Endothelial cell of umbilical vein (primary cell): ENCODE measurements around the gene BUB3.

Experiments used
- CTCF ChIP-seq, 2 donors: IDR thresholded peaks; 1 replicate in 1 of 2; 2 replicates in 1 of 2; pipeline ENCODE4 v1.5.1; 2011; ENCODE audit warnings: low read length in 2 of 2, mild to moderate bottlenecking in 2 of 2, moderate library complexity in 2 of 2, control low read depth in 1 of 2, inconsistent platforms in 1 of 2, low read depth in 1 of 2; ENCODE audit not compliant: insufficient read depth in 1 of 2; ENCODE audit errors: extremely low read depth in 1 of 2
- EZH2 ChIP-seq: IDR thresholded peaks from 2 replicates; pipeline ENCODE4 v1.6.1; 2012; ENCODE audit warnings: borderline replicate concordance, low read depth, mild to moderate bottlenecking, moderate library complexity, low read length, inconsistent platforms; ENCODE audit not compliant: severe bottlenecking
- FOS ChIP-seq: IDR thresholded peaks from 2 replicates; pipeline ENCODE4 v1.6.1; 2011; ENCODE audit warnings: mild to moderate bottlenecking, low read length, moderate library complexity, borderline replicate concordance; ENCODE audit not compliant: insufficient read depth
- GATA2 ChIP-seq: IDR thresholded peaks from 2 replicates; pipeline ENCODE4 v1.7.0; 2011; ENCODE audit warnings: low read depth, mild to moderate bottlenecking, moderate library complexity, mixed read lengths, low read length; ENCODE audit not compliant: insufficient read length, insufficient read depth
- JUN ChIP-seq: IDR thresholded peaks from 2 replicates; pipeline ENCODE4 v1.6.1; 2011; ENCODE audit warnings: borderline replicate concordance, low read depth; ENCODE audit not compliant: insufficient read length, insufficient read depth
- MAX ChIP-seq: IDR thresholded peaks from 2 replicates; pipeline ENCODE4 v1.6.1; 2011; ENCODE audit not compliant: insufficient read depth, insufficient read length
- MYC ChIP-seq: IDR thresholded peaks from one replicate; pipeline ENCODE4 v1.6.1; 2011; ENCODE audit warnings: mild to moderate bottlenecking, low read depth, low read length
- POLR2A ChIP-seq: IDR thresholded peaks from 2 replicates; pipeline ENCODE4 v1.6.1; 2012; ENCODE audit warnings: low read depth, mild to moderate bottlenecking, control low read depth, low read length
- POLR2AphosphoS5 ChIP-seq: IDR thresholded peaks from 2 replicates; pipeline ENCODE4 v1.6.1; 2012; ENCODE audit warnings: low read depth, mild to moderate bottlenecking, control low read depth, low read length, moderate library complexity; ENCODE audit not compliant: insufficient read depth

- TF ChIP-seq POLR2AphosphoS5 (no peak), POLR2A (no peak), MAX (no peak), CTCF (IDR thresholded peaks at IDR 0.05; ENCODE audit: extremely low read depth in 1 of 2, insufficient read depth in 1 of 2, low read depth in 1 of 2, low read length in 2 of 2) (no peak), EZH2 (no peak), MYC (no peak), GATA2 (no peak), JUN (no peak), FOS (no peak)
These were observed 3.8 kb upstream of the BUB3 start for GRCh38 chr10:123150271-123150985.
